ENCODE measurements around the gene CORO7.

Gene CORO7

DNA sequence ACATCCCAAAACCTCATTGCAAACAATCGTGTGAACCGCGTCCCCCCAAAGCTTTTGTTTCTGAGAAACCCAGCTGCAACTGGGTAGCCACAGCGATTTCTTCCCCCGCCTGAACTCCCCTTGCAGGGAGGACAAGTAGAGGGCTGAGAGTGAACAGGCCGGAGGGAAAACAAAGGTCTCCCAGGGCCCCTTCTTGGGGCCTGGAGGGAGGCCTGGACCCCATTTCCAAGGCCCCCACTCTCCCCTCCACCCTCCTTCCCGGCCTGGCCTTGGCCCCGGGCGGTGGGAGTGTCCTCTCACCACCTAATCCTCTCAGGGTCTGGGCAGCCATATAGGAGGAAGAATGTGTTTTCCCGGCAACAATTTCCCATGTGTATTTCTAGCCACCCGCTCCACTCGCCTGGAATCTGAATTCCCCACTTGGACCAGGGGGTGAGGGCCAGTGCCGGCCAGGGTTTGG is 97.9 kb downstream of the CORO7 start:
- DNase-seq = no peak

DNA sequence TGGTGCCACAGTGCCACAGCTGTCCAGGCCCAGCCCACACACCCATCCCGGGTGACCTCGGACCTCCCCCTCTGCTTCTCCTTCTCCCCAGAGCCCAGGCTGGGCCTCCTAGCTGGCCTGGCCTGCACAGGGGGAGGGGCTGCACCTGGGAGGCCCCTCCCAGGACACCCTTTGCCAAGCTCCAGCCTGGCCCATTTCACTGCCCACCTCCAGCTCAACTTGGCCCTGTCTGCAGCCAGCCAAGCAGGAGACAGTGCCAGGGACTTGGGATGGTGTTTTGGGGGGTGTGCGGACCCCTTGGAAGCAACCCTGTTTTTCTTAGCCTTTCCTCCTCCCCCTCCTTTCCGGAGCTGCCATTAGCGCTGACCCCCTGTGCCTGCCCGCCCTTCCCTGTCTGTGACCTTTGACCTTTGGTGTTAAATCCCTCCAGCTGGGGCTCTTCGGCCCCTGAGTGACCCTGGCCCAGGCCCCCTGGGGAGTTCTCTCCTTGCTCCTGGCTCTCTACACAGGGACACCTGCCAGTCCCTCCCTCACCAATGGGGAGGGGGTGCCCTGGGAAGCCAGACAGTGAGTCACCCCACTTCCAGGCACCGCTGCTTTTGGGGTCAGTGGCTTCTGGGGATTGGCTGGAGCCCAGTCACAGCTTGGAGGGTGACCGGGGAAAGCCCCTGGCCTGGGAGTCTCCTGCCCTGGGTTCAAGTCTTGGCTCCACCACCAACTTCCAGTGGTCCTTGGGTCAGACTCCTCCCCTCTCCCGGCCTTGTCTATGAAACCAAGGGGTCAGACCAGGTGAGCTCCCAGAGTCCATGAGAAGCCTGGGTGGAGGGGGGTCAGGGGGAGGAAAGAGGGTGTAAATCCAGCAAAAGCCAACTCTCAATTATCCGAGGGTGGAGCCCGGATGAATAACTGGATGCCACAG is 98.6 kb downstream of the CORO7 start:
- DNase-seq = no peak

DNA sequence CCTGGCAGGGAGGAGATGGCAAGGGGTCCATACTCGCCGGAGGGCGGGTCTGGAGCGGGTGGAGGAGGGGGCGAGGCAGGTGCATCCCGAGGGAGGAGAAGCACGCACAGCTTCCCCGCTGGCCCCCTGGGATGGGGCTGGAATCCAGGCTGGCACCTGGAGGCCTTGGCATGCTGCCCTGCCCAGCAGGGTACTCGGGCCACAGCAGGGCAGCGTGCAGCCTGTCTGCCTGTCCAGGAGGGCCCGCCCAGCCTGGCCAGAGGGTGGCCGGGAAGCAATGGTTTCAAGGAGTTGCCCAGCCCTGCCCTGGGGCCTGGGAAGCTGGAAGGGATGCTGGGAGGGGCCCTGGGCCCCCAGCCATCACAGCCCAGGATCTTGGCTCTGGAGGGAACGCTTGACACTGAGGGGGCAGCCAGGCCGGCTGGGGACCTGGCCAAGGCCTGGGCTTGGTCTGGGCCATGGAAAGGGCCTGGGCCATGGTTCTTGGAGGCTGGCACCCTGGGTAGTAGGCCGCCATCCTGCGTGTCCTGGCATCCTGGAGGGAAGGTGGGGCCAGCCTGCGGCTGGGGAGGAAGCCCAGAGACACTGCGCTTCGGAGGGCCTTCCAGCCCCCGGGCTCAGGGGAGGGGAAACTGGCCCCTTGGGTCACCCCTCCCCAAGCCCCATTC is 99.4 kb downstream of the CORO7 start:
- no peak for DNase-seq

DNA sequence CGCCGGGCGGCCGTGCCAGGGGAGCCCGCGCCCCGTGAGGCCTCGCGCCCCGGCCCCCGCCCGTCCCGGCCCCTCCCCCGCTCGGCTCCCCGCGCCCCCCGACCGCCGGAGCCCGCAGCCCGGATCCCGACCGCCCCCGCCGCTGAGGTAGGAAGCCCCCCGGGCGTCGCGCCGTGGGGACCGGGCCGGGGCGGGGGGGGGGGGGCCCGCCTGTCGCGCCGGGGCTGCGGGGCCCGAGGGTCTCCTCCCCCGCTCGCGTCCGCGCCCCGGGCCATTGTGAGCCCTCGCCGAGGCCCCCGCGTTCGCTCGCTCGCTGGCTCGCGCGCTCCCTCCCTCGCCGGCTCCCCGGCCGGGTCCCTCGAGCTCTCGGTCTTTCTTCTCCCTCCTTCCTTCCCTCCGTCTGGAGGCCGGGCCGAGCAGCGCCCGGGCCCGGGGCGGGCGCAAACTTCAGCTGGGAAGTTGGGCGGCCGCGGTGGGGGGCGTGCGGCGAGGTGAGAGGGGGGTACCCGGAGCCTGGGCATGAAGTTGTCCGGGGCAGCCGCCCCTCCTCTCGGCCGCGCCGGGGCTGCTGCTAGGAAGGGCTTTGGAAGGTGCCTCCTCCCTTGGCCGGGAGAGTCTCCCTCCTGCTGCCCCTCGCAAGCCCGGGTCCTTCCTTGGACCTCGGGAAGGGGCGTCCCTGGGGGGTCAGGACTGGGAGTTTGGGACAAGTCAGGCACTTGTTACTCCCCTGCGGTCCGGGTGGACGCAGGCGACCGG is 100.1 kb downstream of the CORO7 start:
- DNase-seq = no peak

DNA sequence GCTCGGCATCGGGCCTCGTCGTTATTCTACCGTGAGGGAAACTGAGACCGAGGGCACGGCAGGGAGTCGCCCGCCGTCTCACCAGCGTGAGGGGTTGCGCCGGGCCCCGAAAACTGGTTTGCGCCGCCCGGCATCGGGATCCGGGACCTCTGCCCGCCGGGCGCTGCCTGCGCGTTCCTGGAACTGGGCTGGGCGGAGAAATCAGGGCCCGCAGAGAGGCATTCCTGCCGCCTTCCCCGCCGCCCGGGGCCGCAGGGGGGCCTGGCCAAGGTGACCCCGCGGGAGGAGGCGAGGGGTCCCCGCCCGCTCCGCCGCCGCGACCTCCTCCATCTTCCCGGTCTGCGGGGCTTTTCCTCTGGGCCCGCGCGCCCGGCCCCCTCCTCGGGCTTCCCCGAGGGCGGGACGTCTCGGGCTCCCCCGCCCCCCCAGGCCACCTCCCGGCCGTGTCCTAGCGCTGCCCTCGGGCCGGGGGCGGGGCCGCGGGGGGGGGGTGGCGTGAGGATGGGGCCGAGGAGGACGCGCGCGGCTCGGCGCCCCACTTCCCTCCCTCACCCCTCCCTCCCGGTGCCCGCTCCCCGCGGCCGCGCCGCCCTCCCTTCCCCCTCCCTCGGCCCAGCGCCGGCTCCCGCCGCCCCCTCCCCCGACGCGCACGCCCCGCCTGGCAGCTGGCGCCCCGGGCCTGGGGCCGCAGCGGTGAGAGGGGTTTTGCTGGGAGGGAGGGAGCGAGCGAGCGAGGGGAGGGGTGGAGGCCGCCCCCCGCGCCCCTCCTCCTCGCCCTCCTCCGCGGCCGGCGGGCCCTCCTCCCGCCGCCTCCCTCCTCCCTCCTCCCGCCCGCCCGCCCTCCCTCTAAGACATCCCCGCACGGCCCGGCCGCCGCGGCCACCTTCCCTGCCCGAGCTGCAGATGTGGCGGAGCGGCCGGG is 100.9 kb downstream of the CORO7 start, which contains the start of gene GLIS2:
TSS of gene GLIS2 (plus strand) at position 882 of the 922 bp plus-strand sequence. CDS start 16,214 bp downstream, outside the sequence.
- no peak for DNase-seq

DNA sequence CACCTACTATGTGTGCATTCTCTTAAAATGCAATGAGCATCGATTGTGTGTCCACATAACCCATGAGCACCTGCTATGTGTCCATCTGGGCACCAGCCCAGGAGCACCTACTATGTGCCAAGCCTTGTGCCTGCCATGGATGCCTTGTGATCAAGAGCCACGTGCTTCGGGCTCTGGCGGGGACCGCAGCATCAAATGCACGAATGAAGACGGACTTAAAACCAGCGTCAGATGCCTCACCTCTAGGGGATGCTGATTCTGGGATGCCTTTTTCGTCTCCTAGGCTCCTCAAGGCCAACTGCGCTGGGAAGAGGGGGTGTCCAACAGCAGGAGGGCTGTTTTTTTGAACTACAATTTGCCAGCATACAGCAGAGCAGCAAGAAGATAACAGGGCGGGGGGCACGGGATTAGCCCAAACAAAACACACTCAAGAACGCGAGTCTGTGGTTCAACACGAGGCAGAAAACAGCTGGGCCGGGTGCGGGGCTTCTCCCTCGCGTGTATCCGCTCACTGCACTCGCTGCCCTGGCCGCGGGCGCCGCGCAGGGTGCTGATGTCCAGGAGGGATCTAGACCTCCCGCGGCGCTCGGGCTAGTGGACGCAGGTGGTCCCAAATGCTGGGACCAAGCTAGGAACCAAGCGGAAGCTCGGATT is 101.7 kb downstream of the CORO7 start:
- no peak for DNase-seq

DNA sequence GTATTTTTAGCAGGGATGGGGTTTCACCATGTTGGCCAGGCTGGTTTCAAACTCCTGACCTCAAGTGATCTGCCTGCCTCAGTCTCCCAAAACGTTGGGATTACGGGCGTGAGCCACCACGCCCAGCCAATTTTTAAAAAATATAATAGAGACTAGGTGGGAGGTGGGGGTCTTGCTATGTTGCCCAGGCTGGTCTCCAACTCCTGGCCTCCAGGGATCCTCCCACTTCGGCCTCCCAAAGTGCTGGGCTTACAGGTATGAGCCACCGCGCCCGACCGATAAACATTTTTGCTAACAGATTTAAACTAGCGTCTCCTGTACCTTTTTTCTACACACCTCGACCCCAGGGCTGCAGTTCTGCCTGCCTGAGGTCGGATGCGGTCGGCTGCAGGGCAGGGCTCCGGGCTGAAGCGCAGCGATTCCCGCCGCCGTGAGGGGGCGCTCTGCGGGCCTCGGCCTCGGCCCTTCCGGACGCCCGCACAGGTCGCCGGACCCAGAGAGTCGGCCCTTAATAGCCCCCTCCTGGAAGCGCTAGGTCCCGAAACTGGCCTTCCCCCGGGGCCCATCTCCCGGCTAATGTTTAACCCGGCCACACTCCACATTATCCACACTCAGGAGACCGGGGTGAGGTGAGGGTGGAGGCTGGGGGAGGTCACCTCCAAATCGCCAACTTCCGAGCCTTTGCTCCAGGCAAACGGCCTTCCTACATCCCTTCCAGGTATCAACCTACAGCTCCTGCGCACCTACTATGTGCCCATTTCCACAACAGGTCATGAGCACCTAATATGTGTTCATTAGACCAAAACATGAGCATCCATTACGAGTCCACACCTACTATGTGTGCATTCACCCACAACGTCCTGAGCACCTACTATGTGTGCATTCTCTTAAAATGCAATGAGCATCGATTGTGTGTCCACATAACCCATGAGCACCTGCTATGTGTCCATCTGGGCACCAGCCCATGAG is 102.5 kb downstream of the CORO7 start:
- DNase-seq = no peak

DNA sequence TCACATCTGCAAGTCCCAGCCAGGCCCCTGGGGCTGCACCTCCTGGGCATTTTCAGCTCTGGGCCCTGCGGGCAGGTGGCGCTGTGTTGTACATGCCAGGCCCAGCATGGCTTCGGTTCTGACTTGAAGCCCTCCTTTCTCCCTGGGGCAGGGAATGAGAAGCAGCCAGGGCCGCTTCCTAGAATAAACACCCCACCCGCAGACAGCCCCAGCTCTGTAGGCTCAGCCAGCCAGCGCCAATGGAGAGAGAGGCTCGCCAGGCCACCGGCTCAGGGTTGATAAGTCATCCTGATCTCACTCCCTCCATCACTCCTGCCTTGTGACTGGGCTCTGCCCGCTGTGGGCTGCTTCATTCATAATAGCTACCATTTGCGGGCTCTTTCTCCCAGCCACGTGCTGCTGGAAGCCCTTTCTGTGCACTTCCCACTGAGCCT is 106.5 kb downstream of the CORO7 start:
- peak in 1 of 2 donors; percentile 51 for DNase-seq

DNA sequence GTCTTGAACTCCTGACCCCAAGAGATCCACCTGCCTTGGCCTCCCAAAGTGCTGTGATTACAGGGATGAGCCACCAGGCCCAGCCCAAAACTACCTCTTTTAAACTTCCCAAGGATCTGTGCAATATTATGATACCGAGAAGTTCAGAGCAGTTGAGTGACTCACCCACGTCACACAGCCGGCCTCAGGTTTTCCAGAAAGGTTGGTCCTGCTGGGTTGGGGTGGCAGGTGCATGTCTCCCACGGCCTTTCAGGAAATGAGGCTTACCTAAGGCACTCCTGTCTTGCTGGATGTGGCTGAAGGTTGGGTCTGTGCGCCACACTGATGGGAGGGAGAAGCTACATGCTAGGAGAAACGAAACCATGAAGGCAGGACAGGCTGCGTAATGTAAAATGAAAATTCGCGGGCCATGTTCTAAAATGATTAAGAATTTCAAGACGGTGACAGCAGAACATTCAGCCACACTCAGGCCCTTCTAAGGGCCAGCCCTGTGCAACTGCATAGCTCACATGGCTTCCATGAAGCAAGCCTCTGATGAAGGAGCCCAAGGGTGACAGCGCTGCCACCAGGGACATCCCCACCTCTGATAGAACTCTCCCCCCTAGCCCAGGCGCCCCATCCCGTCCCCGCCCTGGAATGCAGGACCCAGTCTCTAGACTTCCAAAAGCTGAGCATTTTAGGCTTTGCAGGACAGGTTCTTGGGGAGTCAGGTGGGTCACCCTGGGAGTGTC is 107.1 kb downstream of the CORO7 start:
- no peak for DNase-seq

DNA sequence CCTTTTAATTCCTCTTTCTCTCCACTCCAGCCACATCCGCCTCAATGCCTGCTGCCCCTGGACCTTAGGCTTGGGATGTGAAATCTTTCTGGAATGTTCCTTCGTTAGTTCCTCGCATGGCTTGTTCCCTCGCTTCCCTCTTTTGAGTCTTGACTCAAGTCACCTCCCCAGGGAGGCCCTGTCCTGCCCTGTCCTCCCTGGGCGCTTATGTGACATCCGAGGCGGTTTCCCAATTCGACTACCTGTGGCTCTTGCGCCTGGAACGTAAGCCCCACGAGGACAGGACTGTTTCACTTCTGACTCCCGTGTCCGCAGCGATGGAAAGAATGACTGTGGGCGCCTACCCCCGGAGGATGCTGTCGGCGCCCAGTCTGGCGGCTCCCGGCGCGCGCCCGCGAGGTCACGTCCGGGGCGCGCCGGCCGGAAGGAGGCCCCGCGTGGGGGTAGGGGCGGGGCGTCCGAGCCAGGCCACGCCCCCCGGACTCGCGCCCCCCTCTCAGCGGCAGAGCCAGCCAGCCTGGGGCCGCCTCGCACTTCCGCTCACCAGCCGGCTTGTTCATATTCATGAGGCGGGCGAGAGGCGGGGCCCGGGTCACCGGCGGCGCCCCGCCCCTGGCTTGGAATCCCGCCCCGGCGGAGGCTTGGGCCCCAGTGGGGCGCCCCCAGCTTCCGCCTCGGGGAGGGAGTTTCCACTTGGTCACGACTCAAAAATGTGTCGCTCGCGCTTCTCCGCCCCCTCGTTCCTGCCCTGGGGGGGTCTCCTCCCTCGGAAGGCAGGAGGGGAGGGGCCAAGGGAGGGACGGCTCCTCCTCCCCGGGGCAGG is 109.0 kb downstream of the CORO7 start:
- peak; percentile 89 to 92 for DNase-seq

DNA sequence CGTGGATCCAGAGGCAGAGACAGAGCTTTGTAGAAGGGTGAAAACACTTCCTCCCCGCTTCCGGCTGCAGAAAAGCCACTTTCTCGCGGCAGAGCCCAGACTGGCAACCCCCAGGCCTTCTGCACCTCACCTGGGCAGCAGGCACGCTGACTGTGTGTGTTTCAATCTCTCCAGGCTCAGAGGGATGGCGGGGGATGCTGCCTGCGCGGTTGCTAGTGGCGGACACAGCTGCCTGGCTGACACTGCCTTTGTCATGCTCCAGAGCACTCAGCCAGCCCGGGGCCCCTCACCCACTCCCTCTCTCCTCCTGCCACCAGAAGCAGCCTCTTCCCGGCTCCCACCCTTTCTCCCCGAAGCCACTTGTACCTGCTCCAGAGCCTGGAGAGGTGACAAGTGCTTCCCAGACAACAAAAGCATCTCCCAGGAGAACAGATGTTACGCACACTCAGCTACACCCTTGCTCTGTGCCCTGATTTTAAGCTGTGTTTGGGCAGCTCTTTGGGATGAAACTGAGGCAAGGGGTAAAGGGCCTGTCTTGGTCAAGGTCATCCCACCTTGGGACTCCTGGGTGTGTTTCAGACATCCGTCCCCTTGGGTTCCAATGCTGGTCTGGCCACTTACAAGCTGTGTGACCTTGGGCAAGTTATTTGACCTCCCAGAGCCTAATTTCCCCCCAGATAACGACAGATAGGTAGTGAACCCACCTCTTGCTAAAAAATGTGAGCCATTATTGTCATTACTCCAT is 109.8 kb downstream of the CORO7 start:
- peak in 1 of 2 donors; percentile 23 for DNase-seq

Measured in stimulated activated CD4-positive, alpha-beta T cell treated with anti-CD3 and anti-CD28 coated beads, Interleukin-2, amount 100 ng/mL, for 48 hours (primary cell).